K562 (cell line): ENCODE results near the gene ERC2.

ENCODE experiments used
- IFI16 ChIP-seq: fragments of 250-450 bp; sonication (Bioruptor Pico); IDR thresholded peaks from 2 replicates; pipeline ENCODE4 v2.1.2; 2022; ENCODE audit warnings: mild to moderate bottlenecking, inconsistent platforms
- MCM3 ChIP-seq: fragments of 450-650 bp; IDR thresholded peaks from 2 replicates; pipeline ENCODE4 v1.6.1; 2016
- RAD21 ChIP-seq, 2 experiments: fragments of 250-450 bp in 1 of 2; fragments of 450-650 bp in 1 of 2; sonication (Bioruptor Pico) in 1 of 2; formaldehyde crosslinking in 1 of 2; IDR thresholded peaks in 1 of 2; conservative IDR thresholded peaks in 1 of 2; 2 replicates each; pipeline versions ENCODE4 v1.4.0 to v1.8.0; 2020 to 2022; ENCODE audit warnings: mild to moderate bottlenecking in 2 of 2, moderate library complexity in 1 of 2
- SIN3A ChIP-seq, 2 experiments: fragments of 150-350 bp in 1 of 2; IDR thresholded peaks; 2 replicates each; pipeline ENCODE4 v1.6.1; 2011 to 2016; ENCODE audit warnings: borderline replicate concordance in 2 of 2, low read depth in 2 of 2, low read length in 2 of 2, mild to moderate bottlenecking in 2 of 2, moderate library complexity in 2 of 2; ENCODE audit not compliant: control insufficient read depth in 1 of 2
- TF ChIP-seq, protein P1 (sequence below): fragments of 450-650 bp; IDR thresholded peaks from 2 replicates; pipeline ENCODE4 v1.7.0; 2016; ENCODE audit warnings: borderline replicate concordance

DNA sequence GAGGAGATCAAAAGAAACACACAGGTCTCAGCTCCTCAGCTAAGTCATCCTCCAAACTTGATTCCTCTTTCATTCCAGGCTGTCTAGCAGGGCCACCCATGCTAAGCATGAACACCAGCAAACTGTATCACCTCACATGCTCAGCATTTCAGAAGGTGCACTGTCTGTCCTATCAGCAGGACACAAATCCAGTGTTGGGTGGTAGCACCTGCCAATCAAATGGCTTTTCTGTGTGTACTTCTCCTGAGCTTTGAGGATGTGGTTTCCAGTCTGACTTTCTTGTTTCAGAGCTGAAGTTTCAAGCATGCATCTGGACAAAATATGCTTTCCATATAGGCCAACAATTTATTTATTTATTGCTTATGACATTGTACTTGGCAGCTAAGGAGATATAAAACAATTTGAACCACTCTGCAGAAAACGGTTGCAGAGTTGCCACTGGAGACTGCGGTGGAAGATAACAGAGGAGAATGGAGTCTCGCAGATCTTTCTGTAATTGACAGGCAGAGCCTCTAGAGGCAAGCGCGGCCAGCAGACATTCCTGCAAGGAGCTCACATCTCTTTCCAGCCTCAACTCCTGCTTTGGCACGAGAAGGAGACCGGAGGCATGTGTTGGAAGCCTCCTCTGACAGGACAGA, 814.0 kb downstream of the ERC2 start:
- TF ChIP-seq, protein P1, sequence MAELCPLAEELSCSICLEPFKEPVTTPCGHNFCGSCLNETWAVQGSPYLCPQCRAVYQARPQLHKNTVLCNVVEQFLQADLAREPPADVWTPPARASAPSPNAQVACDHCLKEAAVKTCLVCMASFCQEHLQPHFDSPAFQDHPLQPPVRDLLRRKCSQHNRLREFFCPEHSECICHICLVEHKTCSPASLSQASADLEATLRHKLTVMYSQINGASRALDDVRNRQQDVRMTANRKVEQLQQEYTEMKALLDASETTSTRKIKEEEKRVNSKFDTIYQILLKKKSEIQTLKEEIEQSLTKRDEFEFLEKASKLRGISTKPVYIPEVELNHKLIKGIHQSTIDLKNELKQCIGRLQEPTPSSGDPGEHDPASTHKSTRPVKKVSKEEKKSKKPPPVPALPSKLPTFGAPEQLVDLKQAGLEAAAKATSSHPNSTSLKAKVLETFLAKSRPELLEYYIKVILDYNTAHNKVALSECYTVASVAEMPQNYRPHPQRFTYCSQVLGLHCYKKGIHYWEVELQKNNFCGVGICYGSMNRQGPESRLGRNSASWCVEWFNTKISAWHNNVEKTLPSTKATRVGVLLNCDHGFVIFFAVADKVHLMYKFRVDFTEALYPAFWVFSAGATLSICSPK = no peak
- TF ChIP-seq SIN3A (IDR thresholded peaks at IDR 0.05; ENCODE audit: borderline replicate concordance in 2 of 2, control insufficient read depth in 1 of 2, low read depth in 2 of 2, low read length in 2 of 2) (no peak), MCM3 (no peak), IFI16 (CRISPR knock-in tag) (no peak), RAD21 (CRISPR knock-in tag; conservative IDR thresholded peaks at IDR 0.05 in 1 of 2, IDR thresholded peaks at IDR 0.05 in 1 of 2) (no peak)
